ENCODE results near the gene CLCF1.

CLCF1 gene

GRCh38 chr11:67372993-67373647 lies at the start of gene CLCF1:
Gene CLCF1 (minus strand): TSS chr11:67373598. CDS start chr11:67373539, 59 bp downstream.
- H3K9me3 Mint-ChIP-seq, result no peaks in the 10 kb centered on the region
- H3K27me3 Mint-ChIP-seq, result peaks cover 4% of the 10 kb centered on the region
- H3K27ac Mint-ChIP-seq, result peak within 1 kb of the TSS; percentile 85
- H3K4me3 Mint-ChIP-seq, result peak within 1 kb of the TSS; percentile 88
- H3K4me1 Mint-ChIP-seq, result peaks cover 25% of the 10 kb centered on the region
- H3K36me3 Mint-ChIP-seq, result no peaks in the 10 kb centered on the region

- Mint-ChIP-seq H3K9me3 (no peaks in the 10 kb centered on the region), H3K36me3 (no peaks in the 10 kb centered on the region), H3K27me3 (no peaks in the 10 kb centered on the region), H3K4me3 (no peak overlapping the region), H3K27ac (no peak overlapping the region), H3K4me1 (peaks cover 52% of the 10 kb centered on the region)
These were observed 49.5 kb upstream of the CLCF1 start for GRCh38 chr11:67422891-67423290.

DNA sequence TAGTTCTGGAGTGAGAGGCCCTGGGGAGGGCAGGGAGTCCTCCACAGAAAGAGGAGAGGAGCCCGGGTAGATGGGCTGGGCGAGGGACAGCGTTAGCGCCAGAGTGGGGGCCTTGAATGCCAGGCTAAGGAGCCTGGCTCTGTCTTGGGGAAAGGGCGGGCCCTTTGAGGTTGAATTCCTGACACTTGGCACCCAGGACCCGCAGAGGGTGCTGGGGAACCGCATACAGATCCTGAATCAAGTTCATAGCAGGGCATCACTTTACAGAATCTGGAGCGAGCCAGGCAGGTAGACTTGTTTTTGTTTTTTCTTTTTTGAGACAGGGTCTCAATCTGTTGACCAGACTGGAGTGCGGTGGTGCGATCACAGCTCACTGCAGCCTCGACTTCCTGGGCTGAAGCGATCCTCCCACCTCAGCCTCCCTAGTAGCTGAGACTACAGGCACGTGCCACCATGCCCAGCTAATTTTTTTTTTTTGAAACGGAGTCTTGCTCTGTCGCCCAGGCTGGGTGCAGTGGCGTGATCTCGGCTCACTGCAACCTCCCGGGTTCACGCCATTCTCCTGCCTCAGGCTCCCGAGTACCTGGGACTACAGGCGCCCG lies 48.1 kb upstream of the CLCF1 start:
- Mint-ChIP-seq H3K4me1 (peaks cover 55% of the 10 kb centered on the region), H3K4me3 (peak overlapping the region; percentile 79), H3K36me3 (no peaks in the 10 kb centered on the region), H3K27me3 (no peaks in the 10 kb centered on the region), H3K27ac (peak overlapping the region; percentile 85), H3K9me3 (no peaks in the 10 kb centered on the region)

DNA sequence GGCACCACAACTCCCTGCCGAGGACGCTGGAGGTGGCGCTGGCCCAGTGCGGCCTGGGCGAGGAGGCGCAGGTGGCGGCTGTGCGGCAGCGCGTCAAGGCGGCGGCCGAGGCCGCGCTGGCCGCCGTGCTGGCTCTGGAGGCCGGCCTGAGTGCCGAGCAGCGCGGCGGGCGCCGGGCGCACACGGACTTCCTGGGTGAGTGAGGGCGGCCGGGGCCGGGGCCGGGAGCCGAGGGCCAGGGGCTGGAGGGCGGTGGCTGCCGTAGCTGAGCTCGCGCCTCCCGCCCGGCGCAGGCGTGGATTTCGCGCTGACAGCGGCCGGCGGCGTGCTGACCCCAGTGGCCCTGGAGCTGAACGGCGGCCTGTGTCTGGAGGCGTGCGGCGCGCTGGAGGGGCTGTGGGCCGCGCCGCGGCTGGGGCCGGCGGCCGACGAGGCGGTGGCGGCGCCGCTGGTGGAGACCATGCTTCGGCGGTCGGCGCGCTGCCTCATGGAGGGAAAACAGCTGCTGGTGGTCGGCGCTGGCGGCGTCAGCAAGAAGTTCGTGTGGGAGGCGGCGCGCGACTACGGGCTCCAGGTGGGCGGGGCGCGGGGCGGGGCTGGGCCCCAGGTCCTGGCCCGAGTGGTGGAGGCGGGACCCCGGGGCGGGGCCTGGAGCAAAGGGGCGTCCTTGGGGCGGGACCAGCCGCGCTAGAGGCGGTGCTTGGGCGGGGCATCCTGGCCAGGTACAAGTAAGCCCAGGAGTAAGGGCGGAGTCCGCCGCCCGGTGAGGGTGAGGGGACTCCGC lies 47.4 kb upstream of the CLCF1 start:
- Mint-ChIP-seq H3K36me3 (no peaks in the 10 kb centered on the region), H3K9me3 (no peaks in the 10 kb centered on the region), H3K4me3 (peak overlapping the region; percentile 79), H3K4me1 (peaks cover 61% of the 10 kb centered on the region), H3K27ac (peak overlapping the region; percentile 85), H3K27me3 (no peaks in the 10 kb centered on the region)

- Mint-ChIP-seq H3K36me3 (no peaks in the 10 kb centered on the region), H3K27ac (peak overlapping the region; percentile 84), H3K27me3 (no peaks in the 10 kb centered on the region), H3K4me3 (peak overlapping the region; percentile 84), H3K9me3 (no peaks in the 10 kb centered on the region), H3K4me1 (peaks cover 62% of the 10 kb centered on the region)
These were observed 46.8 kb upstream of the CLCF1 start for GRCh38 chr11:67420147-67420645.

DNA sequence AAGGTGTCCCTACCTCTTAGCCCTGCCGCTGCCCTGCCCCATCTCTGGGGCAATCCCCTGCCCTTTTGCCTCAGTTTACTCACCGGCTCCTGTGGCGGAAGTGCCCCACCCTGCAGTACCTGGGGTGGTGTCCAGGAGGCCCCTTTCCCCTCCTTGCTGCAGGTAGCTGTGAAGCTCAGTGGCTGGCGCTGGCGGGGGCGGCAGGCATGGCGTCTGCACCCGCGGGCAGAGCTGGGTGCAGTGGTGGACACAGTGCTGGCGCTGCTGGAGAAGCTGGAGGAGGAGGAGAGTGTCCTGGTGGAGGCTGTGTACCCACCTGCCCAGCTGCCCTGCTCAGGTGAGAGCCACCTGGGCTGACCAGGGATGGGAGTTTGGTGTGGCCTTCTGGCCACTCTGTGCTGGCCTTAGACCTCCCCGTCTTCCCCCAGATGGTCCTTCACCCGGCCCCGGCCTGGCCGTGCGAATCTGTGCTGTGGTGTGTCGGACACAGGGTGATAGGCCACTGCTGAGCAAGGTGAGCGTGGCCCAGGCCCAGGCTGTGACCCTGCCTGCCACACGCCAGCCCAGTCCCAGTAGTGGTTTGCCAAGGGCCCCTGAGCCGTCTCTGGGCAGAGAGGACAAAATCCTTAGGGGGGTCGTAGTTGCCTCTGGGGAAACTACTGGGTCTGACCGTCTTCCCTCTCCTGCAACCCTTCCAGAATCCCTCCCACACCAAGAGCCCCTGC lies 46.1 kb upstream of the CLCF1 start:
- Mint-ChIP-seq H3K4me1 (peaks cover 60% of the 10 kb centered on the region), H3K27ac (no peak overlapping the region), H3K9me3 (no peaks in the 10 kb centered on the region), H3K27me3 (no peaks in the 10 kb centered on the region), H3K36me3 (no peaks in the 10 kb centered on the region), H3K4me3 (peak overlapping the region; percentile 84)

- Mint-ChIP-seq H3K27ac (peak overlapping the region; percentile 68), H3K27me3 (no peaks in the 10 kb centered on the region), H3K36me3 (no peaks in the 10 kb centered on the region), H3K4me1 (peaks cover 67% of the 10 kb centered on the region), H3K4me3 (peak overlapping the region; percentile 73), H3K9me3 (no peaks in the 10 kb centered on the region)
These were observed 45.3 kb upstream of the CLCF1 start for GRCh38 chr11:67418476-67419281.

DNA sequence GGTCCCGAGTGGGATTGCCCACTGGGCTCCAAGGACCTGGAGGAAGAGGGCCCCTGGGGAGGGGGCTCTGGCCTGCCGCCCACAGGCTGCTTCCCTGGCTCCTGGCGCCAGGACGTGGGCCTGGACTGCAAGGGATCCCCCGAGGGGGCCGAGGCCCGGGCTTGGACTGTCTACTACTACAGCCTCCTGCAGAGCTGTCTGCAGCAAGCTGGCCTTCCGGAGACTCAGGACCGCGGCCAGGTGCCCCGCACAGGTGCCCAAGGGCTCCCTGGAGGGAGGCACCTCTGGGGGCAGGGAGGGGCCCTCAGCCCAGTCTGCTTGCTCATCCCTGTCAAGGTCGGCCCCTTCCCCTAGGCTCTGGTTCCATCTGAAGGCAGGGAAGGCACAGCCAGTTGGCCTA lies 44.0 kb upstream of the CLCF1 start:
- Mint-ChIP-seq H3K36me3 (no peaks in the 10 kb centered on the region), H3K27me3 (no peaks in the 10 kb centered on the region), H3K27ac (no peak overlapping the region), H3K4me1 (peaks cover 72% of the 10 kb centered on the region), H3K4me3 (no peak overlapping the region), H3K9me3 (no peaks in the 10 kb centered on the region)

GRCh38 chr11:67416416-67417335 lies 43.3 kb upstream of the CLCF1 start:
- Mint-ChIP-seq H3K36me3 (no peaks in the 10 kb centered on the region), H3K27me3 (no peaks in the 10 kb centered on the region), H3K4me3 (peak overlapping the region; percentile 85), H3K4me1 (peaks cover 80% of the 10 kb centered on the region), H3K27ac (peak overlapping the region; percentile 85), H3K9me3 (no peaks in the 10 kb centered on the region)

DNA sequence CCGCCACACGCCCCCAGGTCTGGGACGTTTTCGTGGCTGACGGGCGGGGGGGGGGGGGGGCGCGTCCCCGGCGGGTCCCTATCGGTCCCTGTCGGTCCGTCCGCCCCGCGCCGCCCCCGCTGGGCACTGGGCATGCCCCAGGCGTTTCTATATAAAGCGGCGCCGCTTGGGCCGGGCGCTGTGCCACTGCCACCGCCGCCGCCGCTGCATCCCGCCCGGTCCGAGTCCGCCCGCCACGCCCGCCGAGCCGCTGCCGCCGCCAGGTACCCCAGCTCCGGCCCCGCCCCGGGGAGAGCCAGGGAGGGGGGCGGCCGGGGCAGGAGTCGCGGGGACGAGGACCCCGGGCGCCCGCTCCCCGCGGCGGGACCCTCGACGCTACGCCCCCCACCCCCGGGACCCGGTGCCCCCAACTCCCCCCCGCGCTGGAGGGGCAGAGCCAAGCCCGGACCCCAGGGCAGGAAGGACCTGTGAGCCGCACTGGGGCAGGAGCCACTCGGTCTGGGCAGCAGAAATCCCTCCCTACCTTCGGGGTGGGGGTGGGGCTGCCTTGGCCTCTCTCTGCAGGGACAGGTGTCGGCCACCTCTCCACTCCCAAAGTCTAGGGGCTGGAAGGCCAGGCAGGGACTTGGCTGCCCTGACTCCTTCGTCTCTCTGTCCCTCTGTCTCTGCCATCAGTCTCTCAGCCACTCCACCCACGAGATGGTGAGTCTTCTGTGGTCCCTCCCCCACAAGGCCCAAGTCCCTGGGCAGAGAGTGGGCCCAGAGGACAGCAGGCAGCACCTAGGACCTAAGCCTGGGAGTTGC lies 42.3 kb upstream of the CLCF1 start, which contains the start of gene CARNS1:
Gene CARNS1, plus strand, starts transcription at position 178 of the 804 bp plus-strand sequence. Its CDS starts 522 bp downstream, at position 700.
- peaks cover 84% of the 10 kb centered on the region for H3K4me1 Mint-ChIP-seq
- peak within 1 kb of the TSS; percentile 85 for H3K27ac Mint-ChIP-seq
- H3K27me3 Mint-ChIP-seq, result no peaks in the 10 kb centered on the region
- H3K9me3 Mint-ChIP-seq, result no peaks in the 10 kb centered on the region
- peak within 1 kb of the TSS; percentile 85 for H3K4me3 Mint-ChIP-seq
- no peaks in the 10 kb centered on the region for H3K36me3 Mint-ChIP-seq

DNA sequence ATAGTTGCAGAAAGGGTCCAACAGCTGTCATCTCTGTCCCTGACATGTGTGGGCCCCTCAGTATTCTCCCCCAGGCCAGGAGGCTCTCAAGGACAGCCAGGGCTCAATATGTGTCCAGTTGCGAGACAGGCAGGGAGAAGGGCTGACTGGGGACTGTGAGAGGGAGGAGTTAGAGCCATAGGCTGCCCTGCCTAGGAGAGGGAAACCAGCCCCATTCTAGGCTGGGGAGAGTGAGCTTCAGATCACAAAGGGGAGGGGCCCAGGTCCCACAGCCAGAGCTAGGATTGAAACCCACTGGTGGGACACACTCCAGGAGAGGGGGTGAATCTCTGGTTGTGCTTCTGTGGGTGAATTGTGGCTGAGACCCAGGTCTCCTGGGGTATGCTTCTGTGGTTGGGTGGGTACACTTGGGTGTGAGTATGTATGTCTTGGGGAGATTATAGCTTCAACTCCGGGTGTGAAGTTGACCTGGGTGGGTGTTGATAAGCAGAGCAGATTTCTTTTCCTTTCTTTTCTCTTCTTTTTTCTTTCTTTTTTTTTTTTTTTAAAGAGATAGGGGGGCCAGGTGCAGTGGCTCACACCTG lies 40.0 kb upstream of the CLCF1 start:
- Mint-ChIP-seq H3K27ac (peak overlapping the region; percentile 60), H3K4me3 (peak overlapping the region; percentile 71), H3K27me3 (no peaks in the 10 kb centered on the region), H3K4me1 (peaks cover 82% of the 10 kb centered on the region), H3K9me3 (no peaks in the 10 kb centered on the region), H3K36me3 (no peaks in the 10 kb centered on the region)

DNA sequence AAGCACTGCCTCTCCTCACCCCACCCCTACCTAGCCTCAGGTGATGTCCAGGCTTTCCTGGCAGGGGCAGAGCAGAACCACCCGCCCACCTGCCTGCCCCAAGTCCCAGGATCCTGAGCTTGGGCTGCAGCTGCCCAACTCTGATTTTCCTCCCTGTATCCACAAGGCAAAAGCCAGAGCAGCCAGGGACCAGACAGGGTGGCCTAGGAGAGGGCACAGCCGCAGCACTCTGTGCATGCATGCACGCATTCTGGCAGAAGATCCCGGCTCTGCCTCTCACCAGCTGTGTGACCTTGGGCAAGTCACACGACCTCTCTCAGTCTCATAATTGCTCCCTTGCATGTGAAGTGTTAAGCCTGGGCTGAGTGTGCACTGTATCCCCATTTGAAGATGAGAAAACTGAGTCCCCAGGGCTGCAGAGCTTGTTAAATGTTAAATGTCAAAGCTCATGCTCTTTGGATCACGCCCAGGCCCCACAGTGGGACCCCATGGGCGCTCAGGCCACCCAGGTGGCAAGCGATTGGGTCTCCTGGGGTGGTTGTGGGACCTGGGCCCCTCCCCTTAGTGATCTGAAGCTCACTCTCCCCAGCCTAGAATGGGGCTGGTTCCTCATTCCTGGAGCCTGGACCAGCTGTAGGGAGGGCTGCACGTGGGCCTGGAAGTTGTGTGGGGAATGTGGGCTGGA lies 39.2 kb upstream of the CLCF1 start:
- H3K4me1 Mint-ChIP-seq, result peaks cover 82% of the 10 kb centered on the region
- H3K9me3 Mint-ChIP-seq, result no peaks in the 10 kb centered on the region
- no peak overlapping the region for H3K4me3 Mint-ChIP-seq
- H3K27me3 Mint-ChIP-seq, result no peaks in the 10 kb centered on the region
- peak overlapping the region; percentile 60 for H3K27ac Mint-ChIP-seq
- H3K36me3 Mint-ChIP-seq, result no peaks in the 10 kb centered on the region

All from activated naive CD4-positive, alpha-beta T cell treated with anti-CD3 and anti-CD28 coated beads, Interleukin-2, amount 50 U/mL, for 24 hours (primary cell).